Cortex of kidney (tissue), 1 donor: ENCODE results near the gene DSCAML1.
"Not testable (repeated sequence)": the region's sequence is repeated elsewhere in the genome, so short reads cannot be mapped to it uniquely, and the experiment has no call there.

ENCODE experiments used
- DNase-seq: peaks from one replicate; lab custom pipeline; 2025; lab: John Stamatoyannopoulos, UW

Gene DSCAML1

DNA sequence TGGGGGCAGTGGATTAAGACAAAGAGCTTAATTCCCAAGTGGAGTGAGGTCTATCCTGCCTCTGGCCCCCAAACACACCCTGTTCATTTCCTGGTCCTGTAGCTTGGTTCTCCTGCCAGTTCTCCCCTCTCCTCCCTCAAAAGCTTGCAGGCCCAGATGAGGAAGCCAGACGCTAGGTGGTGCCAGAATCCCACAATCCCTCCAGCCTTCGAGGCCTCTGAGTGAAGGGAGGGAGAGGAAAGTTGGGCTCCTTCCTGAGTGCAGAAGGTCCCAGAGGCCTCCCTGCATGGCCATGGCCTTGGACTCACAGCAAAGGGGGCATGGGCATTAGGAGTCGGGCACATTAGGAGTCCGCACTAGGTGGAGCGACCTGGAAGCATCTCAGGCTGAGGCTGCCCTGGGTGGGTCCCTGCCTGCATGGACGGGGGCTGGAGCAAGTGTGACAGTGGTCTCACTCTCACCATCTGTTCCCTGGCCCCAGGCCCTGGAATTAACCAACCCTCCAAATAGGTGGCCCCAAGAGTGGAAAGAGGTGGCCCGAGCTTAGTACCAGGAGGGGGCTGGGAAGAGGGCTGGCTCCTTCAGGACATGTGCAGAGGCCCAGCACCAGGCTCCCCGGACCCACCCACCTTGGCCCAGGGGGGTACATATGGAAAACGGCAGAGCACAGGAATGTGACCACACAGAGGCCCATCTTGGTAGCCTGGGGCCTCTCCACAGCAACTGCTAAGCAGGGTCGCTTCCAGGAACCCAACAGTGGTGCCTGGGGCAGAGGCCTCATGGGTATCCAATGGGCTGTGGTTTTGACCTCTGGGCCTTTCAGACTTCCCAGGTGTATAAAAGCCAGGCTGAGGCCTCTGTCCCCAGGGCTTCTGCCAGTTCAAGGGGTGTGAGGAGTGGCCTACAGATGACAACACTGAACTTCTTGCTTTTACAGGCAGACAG lies 22.4 kb upstream of the DSCAML1 start:
- no peak for DNase-seq

DNA sequence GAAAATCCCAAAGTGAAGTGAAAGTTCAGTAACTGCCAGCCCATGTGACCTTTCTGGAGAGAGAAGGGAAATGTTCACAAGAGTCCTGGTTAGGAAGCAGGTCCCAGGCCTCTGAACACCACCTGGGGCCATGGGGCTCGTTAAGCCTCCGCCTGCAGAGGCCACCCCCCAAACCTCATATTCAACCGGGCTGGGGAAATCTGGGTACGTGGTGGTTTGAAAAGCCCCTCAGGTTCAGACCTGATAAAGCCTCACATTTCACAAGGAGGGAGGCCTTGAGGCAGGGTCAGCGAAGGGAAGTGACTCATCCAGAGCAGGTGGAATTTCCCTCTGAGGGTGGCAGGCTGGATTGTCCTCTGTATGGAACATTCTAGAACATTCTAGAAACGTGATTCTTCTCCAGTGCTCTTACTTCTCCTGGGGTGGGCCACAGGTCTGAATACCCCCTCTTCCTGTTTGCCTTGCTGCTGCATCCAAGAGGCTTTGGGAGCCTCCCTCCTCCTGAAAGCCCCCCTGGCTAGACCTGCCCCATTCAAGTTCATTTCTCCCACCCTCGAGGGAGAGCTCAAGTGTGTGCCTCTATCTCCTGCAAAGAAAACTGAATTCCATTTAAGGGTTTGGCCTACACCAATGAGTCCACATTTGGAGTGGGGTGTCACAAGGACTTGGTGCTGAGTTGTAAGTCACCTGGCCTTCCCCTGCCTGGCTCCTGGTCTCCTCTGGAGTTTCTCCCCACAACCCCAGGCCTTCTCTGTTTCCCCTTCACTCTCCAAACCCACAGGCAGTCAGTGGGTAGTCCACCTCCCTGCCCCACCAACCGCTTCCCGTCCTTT lies 21.2 kb upstream of the DSCAML1 start:
- DNase-seq = no peak

DNA sequence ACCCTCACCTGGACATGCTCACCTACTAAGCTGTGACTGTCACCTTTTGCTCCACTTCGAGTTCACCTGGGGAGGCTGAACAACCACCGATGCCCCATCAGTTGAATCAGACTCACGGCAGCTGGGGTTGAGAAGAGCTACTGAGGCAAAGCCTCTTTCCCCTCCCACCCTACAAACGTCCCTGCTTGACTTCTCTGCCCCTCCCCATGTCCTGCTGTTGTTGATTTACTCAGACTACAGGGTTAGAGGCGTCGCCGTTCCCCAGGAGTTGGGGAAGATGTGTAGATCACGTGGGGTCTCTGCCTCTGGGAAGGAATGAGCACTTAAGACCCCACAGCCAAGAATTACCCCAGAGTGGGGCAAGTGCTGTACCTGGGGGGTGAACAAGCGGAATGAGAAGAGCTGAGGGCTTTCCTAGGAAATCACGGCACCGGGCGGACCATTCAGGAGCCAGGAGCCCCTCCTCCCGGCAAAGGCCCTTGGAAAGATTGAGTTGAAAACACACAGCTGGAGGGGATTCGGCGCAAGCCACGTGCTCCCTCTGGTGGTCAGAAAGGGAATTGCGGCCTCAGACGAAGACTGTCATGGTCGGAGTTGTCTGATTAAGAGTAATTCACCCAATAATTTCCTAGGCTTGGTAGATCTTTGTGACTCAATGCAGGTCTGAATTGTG lies 20.5 kb upstream of the DSCAML1 start:
- no peak for DNase-seq

DNA sequence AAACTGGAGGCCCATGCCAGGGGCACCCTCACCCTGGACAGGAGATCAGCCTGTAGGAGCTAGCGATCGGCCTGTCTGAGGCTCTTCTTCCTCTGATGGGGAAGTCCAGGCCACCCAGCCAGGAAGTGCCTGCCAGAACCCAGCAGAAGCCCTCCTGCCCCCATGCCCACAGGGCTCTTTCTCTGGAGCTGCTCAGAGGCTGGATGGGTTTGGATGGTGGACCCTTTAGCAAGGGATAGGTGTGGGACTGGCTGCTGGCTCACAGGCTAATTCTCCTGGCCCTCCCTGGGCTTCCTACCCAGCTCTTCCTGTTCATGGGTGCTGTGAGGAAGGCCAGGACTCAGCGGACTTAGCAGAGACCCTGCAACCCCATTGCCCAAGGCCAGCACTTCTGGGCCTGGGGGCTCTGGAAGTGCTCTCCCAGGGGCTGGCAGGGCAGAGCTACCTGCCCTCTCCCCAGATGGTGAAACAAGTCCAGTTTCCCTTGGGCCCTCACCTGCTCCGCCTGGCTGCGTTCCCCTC lies 19.9 kb upstream of the DSCAML1 start:
- DNase-seq = no peak

DNA sequence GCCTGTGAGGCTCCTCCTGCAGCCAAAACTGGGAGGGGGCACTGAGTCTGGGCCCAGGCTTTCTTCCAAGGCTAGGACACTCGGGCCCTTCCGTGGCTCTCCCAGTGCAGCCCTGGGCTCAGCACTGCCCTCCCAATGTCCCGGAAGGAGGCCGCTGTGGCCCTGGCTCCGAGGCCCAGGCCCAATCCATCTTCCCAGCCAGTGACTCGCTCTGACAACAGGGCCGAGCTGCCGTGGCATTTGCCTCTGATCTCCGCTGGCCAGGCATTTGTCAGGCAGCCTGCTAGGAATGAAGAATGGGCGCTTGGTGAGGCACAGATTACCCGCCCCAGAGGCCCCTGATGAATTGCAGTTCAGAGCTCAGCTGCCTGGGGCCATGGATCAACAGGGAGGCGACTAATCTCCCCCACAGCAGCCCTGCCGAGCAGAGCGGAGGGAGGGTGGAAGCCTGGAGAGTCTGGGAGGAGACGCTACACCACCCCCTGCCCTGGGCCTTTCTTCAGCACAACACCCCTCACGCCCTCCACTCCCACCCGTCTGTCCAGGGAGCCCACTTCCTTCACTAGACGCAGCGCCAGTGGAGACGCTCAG lies 19.2 kb upstream of the DSCAML1 start:
- DNase-seq = no peak

DNA sequence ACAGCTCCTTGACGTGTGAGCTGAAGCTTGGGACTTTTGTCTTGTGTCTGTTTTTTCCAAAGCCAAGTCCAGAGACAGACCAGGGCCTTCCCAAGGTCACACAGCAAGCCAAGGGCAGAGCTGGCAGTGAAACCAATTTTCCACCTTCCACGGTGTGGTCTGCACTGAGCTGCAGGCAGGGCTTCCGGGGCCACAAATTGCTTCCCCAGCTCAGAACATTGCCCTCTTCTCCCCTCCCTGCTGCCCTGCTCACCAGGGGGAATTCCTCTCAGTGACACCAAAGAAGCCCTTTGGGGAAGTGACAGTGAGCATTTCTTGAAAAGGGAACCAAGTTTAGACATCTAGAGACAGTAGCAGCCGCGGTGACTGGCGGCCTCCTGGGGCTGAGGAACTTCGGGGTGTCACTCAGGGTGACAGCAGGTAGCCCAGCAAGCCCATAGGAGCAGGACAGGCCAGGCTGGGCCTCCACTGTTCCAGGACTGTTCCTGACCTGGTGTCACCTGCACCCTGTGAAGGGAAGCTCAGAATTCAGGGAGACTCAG lies 18.3 kb upstream of the DSCAML1 start:
- no peak for DNase-seq

DNA sequence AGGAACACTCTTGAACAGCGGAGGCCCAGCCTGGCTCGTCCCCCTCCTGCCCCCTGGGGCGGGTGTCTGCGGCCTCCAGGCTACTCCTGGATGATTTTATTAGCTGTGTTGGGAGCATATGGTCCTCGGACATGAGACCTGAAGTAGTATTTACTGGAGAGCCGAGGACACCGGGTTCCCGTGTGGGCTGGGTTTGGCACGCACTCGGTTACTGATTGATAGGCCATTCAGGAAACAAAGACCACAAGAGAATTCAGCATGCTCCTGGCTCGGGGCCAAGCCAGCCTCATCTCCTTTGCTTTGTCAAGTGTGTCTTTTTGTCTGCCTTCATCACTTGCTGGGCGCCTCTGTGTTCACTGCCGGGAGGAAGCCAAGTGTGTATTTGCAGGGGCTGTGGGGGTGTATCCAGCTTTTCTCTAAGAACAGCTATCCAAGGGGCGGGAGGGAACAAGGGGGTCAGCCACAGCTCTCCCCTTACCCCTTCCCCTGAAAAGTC lies 17.8 kb upstream of the DSCAML1 start:
- DNase-seq = no peak

DNA sequence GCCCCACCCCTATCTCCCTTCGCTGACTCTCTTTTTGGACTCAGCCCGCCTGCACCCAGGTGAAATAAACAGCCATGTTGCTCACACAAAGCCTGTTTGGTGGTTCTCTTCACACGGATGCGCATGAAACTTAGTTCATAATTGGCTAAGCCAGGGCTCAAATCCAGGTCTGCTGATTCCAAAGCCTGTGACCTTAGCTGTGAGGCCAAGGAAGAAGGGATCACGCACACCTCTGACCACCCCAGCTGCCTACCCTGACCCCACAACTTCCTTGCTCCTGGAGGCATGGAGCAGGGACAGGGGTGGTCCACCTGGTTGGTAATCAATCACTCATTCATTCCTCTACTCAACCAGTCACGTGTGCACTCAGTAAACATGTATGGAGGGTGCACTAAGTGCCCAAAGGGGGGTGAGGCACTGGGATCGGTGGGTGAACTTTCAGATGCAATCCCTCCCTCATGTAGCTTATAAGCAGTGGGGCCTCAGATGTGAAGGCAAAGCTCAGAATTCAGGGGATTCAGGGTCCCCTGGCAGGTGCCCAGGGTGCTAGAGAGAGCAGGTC lies 17.3 kb upstream of the DSCAML1 start:
- DNase-seq = no peak

DNA sequence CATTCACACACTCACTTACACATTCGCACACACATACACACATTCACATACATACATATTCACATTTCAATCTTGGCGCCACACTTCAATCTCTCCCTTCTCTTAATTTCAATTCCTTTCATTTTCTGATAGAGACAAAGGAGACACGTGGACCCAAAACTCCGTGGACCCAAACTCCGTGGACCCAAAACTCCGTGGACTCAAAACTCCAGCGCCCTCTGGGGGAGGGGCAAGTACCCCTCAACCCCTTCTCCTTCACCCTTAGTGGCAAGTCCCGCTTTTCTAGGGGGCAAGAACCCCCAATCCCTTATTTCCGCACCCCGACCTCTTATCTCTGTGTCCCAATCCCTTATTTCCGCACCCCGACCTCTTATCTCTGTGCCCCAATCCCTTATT lies 13.0 kb upstream of the DSCAML1 start:
- DNase-seq = not testable (repeated sequence)

DNA sequence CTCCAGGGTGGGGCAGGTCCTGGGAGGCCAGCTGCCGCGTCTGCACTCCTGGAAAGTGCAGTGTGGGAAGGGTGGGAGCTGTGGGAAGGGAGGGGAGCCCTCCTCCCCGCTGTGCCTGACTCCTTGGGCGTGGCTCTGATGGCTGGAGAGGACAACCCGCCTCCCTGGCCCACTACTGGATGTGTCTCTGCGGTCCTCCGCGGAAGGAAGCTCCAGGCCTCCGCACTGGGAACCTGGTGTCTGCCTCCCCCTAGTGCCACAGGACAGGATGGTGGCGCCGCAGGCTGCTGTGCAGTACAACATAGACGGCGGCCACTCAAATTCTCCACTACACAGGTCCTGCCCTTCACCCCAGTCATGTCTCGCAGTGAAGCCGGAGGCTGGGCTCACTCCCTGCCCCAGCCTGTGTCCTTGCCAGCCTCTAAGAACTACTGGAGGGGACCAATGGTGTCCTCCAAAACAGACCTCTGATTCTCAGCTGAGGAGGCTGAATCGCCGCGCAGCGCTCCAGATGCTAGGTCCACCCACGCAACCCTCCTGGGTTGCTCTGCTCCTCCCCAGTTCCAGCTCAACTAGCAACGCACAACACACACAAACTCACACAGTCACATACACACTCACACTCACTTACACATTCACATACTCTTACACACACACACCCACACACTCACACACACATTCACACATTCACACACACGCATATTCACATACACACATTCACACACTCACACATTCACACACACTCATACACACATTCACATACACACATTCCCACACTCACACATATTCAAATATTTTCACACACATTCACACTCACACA lies 12.4 kb upstream of the DSCAML1 start:
- DNase-seq = no peak

DNA sequence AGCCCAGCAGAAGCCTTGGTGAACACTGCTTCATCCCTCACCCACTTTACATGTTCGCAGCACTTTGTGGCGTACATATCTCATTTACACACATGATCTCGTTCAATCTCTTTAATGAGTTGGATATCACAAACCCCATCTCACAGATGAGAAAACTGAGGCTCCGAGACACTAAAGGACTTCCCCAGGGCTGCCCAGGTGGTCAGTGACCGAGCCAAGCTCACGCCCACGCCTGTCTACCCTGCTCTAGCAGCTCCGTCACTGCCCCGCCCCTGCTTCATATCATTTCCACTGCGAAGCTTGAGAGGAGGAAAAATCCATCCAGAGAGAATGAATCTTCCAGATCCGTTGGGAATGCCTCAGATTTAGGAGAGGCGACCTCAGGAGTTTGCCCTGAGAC lies 11.8 kb upstream of the DSCAML1 start:
- DNase-seq = no peak

DNA sequence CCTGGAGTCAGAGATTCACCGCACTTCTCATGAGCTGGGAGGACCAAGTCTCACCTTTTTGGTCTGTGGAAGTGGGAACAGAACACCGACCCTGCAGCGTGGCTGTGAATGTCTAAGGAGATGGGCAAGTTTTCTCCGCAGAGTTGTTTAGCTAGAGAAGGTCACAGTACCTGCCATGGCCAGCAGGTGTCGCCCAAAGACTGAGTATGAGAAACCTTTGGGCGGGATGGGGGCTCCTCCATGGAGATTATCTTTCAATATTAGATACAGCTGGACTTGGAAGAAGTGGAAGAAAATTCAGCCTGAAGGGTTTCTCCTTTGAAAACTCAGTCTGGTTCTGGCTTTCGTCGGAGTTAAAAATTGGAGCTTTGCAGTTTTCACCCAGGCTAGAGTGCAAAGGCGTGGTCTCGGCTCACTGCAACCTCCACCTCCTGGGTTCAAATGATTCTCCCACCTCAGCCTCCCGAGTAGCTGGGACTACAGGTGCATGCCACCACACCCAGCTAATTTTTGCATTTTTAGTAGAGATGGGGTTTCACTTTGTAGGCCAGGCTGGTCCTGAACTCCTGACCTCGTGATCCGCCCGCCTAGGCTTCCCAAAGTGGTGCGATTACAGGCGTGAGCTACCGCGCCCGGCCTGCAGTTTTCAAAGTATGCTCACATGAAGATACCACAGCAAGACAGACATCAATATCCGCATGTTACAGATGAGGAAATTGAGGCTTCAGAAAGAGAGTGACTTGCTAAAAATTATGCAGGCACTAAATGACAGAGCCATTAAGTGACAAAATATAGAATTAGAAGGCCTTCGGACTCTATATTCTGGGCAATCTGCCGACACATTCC lies 10.7 kb upstream of the DSCAML1 start:
- DNase-seq = no peak

DNA sequence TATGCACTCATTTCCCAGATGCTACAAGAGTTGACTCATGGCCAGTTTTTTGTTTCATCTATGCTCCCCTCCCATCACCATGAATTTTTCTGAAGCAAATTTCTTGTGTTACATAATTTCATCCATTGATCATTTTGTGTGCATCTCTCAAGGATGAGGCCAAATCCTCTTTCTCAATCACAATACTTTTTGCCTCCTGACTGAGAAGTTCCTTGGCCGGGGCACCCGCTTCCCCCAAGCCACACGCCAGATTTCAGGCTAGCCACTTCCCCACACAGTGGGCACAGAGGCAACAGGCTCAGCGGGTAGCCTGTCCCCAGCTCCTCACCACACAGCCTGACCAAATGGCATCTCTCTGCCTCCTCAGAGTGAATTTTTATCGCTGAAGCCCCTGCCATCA lies 9.8 kb upstream of the DSCAML1 start:
- DNase-seq = no peak

DNA sequence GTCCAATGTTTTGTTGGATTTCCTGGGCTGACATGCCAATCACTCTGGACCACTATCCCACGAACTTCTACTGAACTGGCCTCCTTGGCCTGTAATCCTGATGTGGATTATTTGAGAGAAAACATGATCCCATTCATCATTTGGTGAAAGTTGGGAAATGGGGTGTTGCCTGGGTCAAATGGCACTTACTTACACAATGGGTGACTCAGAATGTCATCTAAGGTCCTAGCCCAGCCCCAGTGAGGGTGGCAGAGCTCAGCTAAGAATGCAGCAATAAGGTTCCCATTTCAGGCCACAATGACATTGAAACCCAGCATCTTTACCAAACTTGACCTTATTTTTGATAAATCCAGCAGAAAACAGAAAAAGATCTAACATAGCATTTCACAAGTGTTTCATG lies 8.0 kb upstream of the DSCAML1 start:
- no peak for DNase-seq

DNA sequence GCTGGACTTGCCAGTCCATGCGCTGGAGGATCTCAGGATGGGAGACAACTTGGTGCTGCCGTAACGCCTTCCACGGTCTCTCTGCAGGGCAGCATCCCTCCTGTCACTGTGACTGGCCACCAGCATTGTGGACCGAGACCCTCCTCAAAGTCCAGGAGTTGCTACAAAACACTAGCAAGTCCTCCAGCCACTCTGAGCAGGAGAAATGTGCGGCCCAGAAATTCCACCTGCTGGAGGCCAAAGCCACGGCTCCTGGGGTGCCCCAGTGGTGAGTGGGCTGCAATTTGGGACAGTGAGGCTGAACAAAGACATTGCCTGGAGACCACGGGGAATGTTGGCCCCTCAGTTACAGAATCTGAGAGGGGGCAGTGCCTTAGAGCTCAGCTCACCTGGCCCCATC lies 6.9 kb upstream of the DSCAML1 start:
- no peak for DNase-seq

DNA sequence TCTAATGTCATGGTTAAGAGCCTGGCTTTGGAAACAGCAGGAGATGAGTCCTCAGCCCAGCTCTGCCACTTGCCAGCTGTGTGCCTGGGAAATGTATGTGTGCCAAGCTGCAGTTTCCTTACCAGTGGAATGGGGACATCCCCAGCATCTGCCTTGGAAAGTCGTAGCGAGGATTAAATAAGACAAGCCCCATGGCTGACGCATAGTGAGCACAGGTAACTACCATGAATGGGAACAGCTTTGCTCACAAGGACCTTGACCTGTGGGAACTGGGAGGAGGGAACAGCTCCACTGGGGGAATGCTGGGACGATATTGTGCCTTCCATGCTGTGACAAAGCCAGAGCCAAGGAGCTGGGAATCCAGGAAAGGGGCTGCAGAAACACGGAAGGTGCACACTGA lies 2.6 kb upstream of the DSCAML1 start:
- DNase-seq = no peak

DNA sequence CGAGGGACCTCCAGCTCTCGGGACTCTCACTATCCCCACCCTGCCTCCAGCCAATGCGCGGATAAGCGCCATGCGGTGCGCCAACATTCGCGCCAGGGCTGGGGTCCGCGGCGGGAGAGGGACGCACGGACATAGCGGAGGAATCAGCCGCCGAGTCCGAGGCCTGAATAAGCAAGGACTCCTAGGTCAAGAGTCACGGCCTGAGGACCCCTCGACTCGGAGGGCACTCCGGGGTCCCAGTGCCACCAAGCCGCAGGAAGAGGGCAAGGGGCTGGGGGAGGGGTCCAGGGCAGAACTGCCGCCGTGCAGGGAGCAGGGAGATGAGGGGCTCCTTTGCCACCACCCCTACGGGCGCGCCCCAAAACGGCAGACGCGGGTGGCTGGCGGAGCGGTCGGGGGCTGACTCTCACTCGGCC lies 552 bp downstream of the DSCAML1 start:
- DNase-seq = no peak

DNA sequence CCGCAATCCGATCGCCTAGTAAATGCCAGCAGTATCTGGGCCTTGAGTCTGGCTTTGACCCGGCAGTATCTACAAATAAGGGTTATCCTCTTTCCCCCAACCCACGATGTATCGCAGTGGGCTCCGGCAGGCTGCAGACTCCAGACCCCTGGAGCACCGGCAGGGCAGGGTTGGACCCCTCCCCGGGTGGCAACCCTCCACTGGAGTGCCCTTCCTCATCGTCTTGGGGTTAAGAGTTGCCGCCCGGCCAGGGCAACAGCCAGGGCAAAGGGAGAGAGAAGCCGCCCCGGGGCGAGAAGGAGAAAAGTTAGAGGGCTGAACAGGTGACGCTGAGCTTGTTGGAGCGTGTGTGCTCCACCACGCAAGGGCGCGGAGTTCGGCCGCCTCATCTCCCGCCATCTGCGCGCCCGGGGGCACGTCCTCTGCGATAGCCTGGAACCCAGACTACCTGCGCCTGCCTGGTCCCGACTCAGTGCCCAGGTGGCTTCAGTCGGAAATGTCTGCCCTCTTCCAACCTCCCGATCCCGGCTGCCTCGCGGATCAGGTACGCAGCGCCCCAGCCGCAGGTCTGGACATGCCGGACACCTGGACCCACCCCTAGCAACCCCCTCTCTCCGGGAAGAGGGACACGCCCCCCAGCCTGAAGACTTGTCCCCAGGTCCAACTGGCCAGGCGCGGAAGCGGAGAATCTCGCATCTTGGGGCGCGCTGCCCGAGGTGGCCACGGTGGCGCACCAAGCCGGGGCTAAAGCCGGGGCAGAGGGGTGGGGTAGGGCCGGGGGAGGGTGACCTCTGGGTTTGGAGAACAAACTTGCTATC lies 1.2 kb downstream of the DSCAML1 start:
- DNase-seq = no peak
